Measurements from ENCODE around the gene CCDC88C.
A peak's percentile ranks its signal among the peaks of the same experiment; 100 is the strongest.

The CCDC88C gene

GRCh38 chr14:91377700-91378652 is 39.6 kb downstream of the CCDC88C start:
- DNase-seq = peak; percentile 47

GRCh38 chr14:91376547-91377477 is 40.8 kb downstream of the CCDC88C start:
- DNase-seq = no peak

- DNase-seq = no peak
Observed at GRCh38 chr14:91375720-91376452, 41.7 kb downstream of the CCDC88C start.

GRCh38 chr14:91374879-91375702 is 42.5 kb downstream of the CCDC88C start:
- DNase-seq = peak; percentile 61

- no peak for DNase-seq
Observed at GRCh38 chr14:91374287-91374878, 43.2 kb downstream of the CCDC88C start.

- DNase-seq = peak; percentile 69
Observed at GRCh38 chr14:91373591-91374254, 43.9 kb downstream of the CCDC88C start.

- peak; percentile 65 for DNase-seq
Observed at GRCh38 chr14:91372671-91373495, 44.7 kb downstream of the CCDC88C start.

GRCh38 chr14:91371990-91372375 is 45.6 kb downstream of the CCDC88C start:
- DNase-seq = no peak

GRCh38 chr14:91371011-91371989 is 46.3 kb downstream of the CCDC88C start:
- DNase-seq = no peak

- DNase-seq = peak; percentile 69
Observed at GRCh38 chr14:91369628-91370445, 47.8 kb downstream of the CCDC88C start.

- no peak for DNase-seq
Observed at GRCh38 chr14:91368776-91369416, 48.7 kb downstream of the CCDC88C start.

GRCh38 chr14:91367173-91368171 is 50.1 kb downstream of the CCDC88C start:
- DNase-seq = peak; percentile 91

GRCh38 chr14:91366749-91367148 is 50.9 kb downstream of the CCDC88C start:
- no peak for DNase-seq

- DNase-seq = no peak
Observed at GRCh38 chr14:91365552-91365951, 52.1 kb downstream of the CCDC88C start.

- DNase-seq = no peak
Observed at GRCh38 chr14:91364524-91365270, 52.9 kb downstream of the CCDC88C start.

Measured in CD4-positive, alpha-beta T cell treated with Interleukin-17A for 1 hour (primary cell).